Measurements from ENCODE around the gene SH2D6.
"Not testable (repeated sequence)": the region's sequence is repeated elsewhere in the genome, so short reads cannot be mapped to it uniquely, and the experiment has no call there.

SH2D6 gene

DNA sequence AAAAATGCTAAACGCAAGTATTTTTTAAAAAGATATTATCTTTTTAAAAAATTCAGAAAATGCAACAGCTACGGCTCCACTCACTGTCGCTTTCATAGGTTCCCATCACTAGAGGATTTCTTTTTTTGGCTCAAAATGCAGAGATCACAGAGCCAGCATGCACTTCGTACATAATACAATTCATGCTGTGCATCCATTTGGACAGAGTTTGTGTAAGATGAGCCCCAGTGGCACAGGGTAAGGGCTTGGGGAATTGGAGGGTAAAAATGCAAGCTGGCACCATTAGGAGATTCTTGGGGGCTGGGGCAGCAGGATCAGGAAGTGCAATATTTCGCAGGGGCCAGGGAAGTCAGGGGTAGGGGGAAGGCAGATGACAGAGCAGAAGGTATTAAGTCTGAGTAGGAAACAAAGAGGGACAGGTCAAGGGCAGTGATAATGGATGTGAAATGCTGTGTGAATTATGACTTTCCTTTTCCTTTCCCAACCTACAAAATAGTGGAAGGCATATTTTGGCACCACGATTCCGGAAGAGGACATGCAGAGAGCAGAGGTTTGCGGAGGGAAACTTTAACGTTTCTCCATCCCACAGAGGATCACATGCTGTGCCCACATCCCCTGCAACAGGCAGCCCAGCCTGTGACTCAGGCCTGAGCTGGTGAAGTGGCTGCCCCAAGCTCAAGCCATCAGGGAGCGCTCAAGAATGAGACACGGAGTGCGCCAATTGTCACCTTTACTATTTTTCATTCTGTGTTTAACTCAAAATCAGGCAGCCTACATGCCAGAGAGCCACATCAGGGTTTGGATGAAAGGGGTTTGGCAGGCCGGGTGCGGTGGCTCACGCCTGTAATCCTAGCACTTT is 13.1 kb upstream of the SH2D6 start:
- peaks cover 18% of the 10 kb centered on the region for H3K36me3 Mint-ChIP-seq
- H3K4me3 Mint-ChIP-seq = peak overlapping the region; percentile 38
- no peak for DNase-seq (ENCODE audit: low spot score in 2 of 2)
- no peaks in the 10 kb centered on the region for H3K27me3 Mint-ChIP-seq
- H3K4me1 Mint-ChIP-seq = peaks cover 33% of the 10 kb centered on the region
- peaks cover 1% of the 10 kb centered on the region for H3K9me3 Mint-ChIP-seq
- ATAC-seq (ENCODE audit: low read depth) = peak; percentile 24
- H3K27ac Mint-ChIP-seq = peak overlapping the region; percentile 36

- DNase-seq (ENCODE audit: low spot score in 2 of 2) (peak; percentile 60 to 63), ATAC-seq (ENCODE audit: low read depth) (peak; percentile 77)
- Mint-ChIP-seq H3K9me3 (no peaks in the 10 kb centered on the region), H3K4me1 (peaks cover 41% of the 10 kb centered on the region), H3K27me3 (no peaks in the 10 kb centered on the region), H3K27ac (peak within 1 kb of the TSS; percentile 86), H3K36me3 (peaks cover 2% of the 10 kb centered on the region), H3K4me3 (peak within 1 kb of the TSS; percentile 87)
Observed at GRCh38 chr2:85409845-85410583, 8.5 kb upstream of the SH2D6 start, which contains the start of gene CAPG. TSS of gene CAPG (minus strand) at chr2:85410366. CDS start at chr2:85402145, 8,221 bp downstream.

DNA sequence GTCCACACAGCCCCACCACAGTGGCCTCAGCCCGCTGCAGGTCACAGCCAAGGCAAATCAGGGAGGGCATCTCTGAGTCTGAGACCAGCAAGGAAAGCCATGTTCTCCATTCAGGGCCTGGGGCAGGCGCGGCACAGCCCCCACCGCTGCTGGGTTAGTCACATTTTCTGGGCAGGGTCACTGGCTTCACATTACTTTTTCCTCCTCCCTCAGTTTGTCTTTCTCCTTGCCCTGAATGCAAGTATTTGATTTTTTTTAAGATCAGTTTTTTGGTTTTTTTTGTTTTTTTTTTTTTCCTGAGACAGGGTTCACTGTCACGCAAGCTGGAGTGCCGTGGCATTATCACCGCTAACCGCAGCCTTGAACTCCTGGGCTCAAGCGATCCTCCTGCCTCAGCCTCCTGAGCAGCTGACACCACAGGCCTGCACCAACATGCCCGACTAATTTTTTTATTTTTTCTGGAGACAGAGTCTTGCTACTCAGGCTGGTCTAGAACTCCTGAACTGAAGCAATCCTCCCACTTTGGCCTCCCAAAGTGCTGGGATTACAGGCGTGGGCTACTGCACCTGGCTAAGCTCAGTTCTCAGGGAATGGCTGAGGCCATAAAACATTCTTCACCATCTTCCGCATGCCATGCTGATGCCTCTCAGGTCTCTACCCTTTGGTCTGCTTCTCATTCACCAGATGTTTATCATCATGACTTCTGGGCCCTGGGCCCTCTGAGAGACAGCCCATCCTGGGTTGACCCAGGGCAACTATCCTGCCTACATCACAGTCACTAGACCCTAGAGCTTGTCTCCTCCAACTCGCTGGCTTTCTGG is 7.7 kb upstream of the SH2D6 start:
- ATAC-seq (ENCODE audit: low read depth) = no peak

DNA sequence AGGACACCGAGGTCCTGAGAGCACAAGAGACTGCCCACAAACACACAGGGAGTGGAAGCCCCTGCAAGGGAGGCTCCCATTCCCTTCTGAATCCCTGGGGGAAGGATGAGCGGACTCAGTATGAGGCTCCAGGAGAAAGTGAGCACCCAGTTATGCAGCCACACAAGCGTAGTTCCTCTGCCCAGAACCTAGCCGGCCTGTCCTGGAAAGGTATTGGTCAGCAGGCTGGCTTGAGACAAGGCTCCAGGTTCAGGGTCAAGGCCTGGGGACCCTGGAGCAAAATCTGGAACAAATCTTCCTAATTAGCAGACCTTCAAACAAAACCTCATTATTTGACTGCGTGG is 7.1 kb upstream of the SH2D6 start:
- no peaks in the 10 kb centered on the region for H3K9me3 Mint-ChIP-seq
- peaks cover 35% of the 10 kb centered on the region for H3K4me1 Mint-ChIP-seq
- peak overlapping the region; percentile 87 for H3K4me3 Mint-ChIP-seq
- H3K27me3 Mint-ChIP-seq = no peaks in the 10 kb centered on the region
- peaks cover 2% of the 10 kb centered on the region for H3K36me3 Mint-ChIP-seq
- ATAC-seq (ENCODE audit: low read depth) (no peak), DNase-seq (ENCODE audit: low spot score in 2 of 2) (no peak)
- peak overlapping the region; percentile 25 for H3K27ac Mint-ChIP-seq

More for the DNA sequence above, 7.7 kb upstream of the SH2D6 start:
- Mint-ChIP-seq H3K27ac (peak overlapping the region; percentile 86), H3K36me3 (peaks cover 2% of the 10 kb centered on the region), H3K9me3 (no peaks in the 10 kb centered on the region), H3K4me3 (peak overlapping the region; percentile 87), H3K4me1 (peaks cover 35% of the 10 kb centered on the region), H3K27me3 (no peaks in the 10 kb centered on the region)
- no peak for DNase-seq (ENCODE audit: low spot score in 2 of 2)

DNA sequence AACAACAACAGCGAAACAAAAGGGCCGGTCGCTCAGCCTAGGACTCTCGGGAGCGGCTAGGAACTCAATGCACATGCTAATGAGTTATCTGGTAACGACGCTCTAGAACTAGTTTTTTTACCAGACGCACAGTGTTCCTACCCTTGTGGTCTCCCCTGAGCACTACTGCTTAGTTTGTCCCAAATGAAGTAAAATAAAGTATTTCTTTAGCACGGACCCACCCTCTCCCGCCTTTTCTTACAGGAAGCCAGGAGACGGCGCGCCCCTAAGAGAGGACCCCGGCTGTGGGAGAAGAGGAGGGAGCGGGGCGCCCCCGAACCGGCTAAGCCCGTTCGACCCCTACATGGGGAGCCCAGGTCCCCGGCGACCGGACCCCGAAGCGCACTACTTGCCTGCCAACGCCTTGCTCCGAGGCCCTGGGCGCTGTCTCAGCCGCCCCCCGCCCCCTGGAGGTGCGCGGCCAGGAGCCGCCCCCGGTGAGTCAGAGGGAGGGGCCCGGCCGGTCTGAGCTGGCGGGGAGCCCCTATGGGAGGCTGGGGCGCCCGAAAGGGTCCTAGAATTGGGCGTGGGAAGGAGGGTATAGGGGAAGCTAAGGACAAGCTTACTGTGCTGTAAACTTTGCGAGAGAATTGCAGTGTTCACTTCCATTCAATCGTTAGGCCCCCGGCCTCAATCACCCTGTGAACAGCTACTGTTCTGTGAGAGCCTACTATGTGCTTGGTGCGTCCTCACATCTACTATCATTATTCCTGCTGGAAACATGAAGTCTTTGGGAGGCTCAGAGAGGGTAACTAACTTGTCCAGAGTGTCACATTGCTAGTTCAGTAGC is 4.7 kb upstream of the SH2D6 start:
- H3K4me3 Mint-ChIP-seq = peak overlapping the region; percentile 94
- ATAC-seq (ENCODE audit: low read depth) (peak; percentile 17), DNase-seq (ENCODE audit: low spot score in 2 of 2) (no peak)
- peak overlapping the region; percentile 87 for H3K27ac Mint-ChIP-seq
- H3K27me3 Mint-ChIP-seq = no peaks in the 10 kb centered on the region
- H3K9me3 Mint-ChIP-seq = no peaks in the 10 kb centered on the region
- no peaks in the 10 kb centered on the region for H3K36me3 Mint-ChIP-seq
- H3K4me1 Mint-ChIP-seq = peaks cover 26% of the 10 kb centered on the region

- DNase-seq (ENCODE audit: low spot score in 2 of 2); H3K27me3 Mint-ChIP-seq; H3K27ac Mint-ChIP-seq; H3K36me3 Mint-ChIP-seq; H3K9me3 Mint-ChIP-seq; ATAC-seq (ENCODE audit: low read depth): not testable (repeated sequence)
- peak overlapping the region; percentile 11 for H3K4me3 Mint-ChIP-seq
- H3K4me1 Mint-ChIP-seq = peaks cover 27% of the 10 kb centered on the region
Observed at GRCh38 chr2:85414421-85414759, 4.1 kb upstream of the SH2D6 start.

DNA sequence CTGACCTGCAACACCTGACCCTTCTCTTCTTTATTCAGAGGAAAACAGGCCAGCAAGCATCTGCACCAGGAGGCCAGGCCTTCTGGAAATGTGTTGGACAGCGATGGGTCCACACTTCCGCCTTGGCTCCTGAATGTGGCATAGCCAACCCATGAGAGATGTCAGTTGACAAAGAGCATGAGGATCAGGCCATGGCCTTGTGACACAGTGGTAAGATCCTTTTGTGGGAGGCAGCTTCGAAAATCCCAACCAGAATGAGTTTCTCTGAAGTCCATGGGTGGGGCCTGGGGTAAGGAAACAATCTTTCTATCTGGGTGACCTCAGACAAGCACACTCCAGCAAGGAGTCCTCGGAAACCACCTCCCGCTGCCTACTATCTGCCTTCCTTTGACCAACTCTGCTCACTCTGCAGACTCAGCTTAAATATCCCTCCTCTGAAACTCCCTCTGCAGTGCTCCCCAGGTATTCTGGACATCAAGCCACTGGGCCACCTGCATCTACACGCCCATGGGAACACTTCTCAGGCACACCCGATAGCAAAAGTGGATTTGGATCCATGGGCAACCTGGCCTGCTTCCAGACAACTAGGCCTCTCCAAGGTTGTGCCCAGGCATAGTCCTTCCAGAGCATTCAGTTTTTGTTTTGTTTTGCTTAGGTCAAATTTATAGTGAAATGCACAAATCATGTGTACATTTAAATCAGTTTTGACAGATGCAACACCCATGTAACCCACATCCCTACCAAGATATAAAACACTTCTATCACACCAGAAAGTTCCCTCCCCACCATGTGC is 3.6 kb upstream of the SH2D6 start:
- ATAC-seq (ENCODE audit: low read depth) = no peak
- H3K4me3 Mint-ChIP-seq = peak overlapping the region; percentile 28
- no peaks in the 10 kb centered on the region for H3K9me3 Mint-ChIP-seq
- H3K27ac Mint-ChIP-seq = no peak overlapping the region
- no peaks in the 10 kb centered on the region for H3K36me3 Mint-ChIP-seq
- no peaks in the 10 kb centered on the region for H3K27me3 Mint-ChIP-seq
- peaks cover 25% of the 10 kb centered on the region for H3K4me1 Mint-ChIP-seq
- DNase-seq (ENCODE audit: low spot score in 2 of 2) = no peak

- Mint-ChIP-seq H3K4me1 (peaks cover 23% of the 10 kb centered on the region), H3K9me3 (no peaks in the 10 kb centered on the region), H3K27me3 (no peaks in the 10 kb centered on the region), H3K27ac (no peak overlapping the region), H3K36me3 (no peaks in the 10 kb centered on the region), H3K4me3 (no peak overlapping the region)
- ATAC-seq (ENCODE audit: low read depth) = no peak
- no peak for DNase-seq (ENCODE audit: low spot score in 2 of 2)
Observed at GRCh38 chr2:85415980-85416650, 2.4 kb upstream of the SH2D6 start.

DNA sequence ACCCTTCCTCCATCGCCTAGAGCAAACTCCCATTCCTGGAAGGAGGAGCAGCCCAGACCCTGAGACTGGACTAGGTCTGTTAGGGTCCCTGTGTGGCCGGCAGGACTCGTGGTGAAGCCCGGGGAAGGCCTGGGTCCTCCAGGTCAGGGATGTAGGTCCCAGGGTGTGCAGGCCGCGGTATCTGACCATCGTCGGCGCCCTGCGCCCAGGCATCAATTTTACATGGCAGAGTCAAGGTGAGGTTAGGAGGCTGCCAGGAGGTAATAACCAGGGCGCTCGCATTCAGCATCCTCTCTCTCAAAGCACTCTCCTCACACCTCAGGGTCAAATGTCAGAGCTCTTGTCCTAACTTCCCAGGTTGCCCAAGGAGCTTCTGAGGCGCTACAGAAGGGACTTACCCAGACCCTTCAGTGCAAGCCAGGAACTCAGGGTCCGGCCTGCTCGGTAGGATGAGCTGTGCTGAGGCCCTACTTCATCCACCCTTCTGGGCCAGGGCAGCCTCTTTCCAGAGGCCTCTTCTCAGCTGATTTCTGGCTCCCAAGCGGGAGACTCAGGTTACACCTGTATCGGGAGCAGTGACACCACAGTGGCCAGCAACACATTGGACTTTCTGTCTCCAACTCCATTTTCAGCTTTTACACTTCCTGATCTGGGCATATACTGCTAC is 628 bp downstream of the SH2D6 start:
- no peaks in the 10 kb centered on the region for H3K36me3 Mint-ChIP-seq
- no peaks in the 10 kb centered on the region for H3K9me3 Mint-ChIP-seq
- peak overlapping the region; percentile 97 for H3K4me3 Mint-ChIP-seq
- peak overlapping the region; percentile 91 for H3K27ac Mint-ChIP-seq
- DNase-seq (ENCODE audit: low spot score in 2 of 2) (no peak), ATAC-seq (ENCODE audit: low read depth) (no peak)
- no peaks in the 10 kb centered on the region for H3K27me3 Mint-ChIP-seq
- H3K4me1 Mint-ChIP-seq = peaks cover 13% of the 10 kb centered on the region

- Mint-ChIP-seq H3K27me3 (no peaks in the 10 kb centered on the region), H3K27ac (peak overlapping the region; percentile 28), H3K4me1 (peaks cover 13% of the 10 kb centered on the region), H3K9me3 (no peaks in the 10 kb centered on the region), H3K4me3 (peak overlapping the region; percentile 68), H3K36me3 (no peaks in the 10 kb centered on the region)
- peak; percentile 70 for ATAC-seq (ENCODE audit: low read depth)
- peak; percentile 92 to 98 for DNase-seq (ENCODE audit: low spot score in 2 of 2)
Observed at GRCh38 chr2:85420536-85421259, 2.2 kb downstream of the SH2D6 start.

DNA sequence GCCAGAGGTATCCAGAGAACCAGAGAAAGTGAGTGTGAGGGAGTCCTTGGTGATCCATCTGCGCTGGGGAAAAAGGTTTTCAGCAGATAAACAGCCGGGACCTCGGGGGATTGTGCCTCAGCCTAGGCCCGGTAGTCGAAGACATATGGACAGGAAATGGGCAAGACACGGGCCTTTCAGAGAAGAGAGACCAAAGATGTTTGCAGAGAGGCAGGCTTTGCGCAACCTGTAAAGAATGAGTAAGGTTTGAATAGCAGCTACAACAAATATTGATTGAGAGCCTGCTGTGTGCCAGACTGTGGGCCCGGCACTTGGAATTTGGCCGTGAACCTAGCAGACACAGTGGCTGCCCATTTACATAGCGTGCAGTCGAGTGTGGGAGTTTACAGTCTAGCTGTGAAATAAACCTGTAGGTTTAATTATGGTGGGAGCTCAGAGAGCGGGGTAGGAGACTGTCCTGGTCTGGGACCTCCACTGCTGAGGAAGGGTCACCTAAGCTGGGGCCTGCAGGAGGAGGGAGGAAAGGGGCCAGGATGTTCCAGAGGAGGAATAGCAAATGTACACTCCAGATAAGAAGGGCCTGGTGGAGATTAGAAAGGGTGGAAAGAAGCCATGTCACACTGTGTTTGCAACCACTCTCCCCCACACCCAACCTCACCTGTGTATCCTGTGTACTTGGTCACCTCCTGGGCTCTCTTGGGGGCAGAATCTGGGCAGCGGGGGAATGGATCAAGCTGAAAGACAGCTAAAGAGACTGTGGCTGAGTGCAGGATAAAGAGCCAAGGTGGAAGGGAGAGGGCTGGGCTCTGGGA is 3.0 kb downstream of the SH2D6 start:
- Mint-ChIP-seq H3K36me3 (no peaks in the 10 kb centered on the region), H3K4me3 (no peak overlapping the region), H3K27me3 (no peaks in the 10 kb centered on the region), H3K27ac (peak overlapping the region; percentile 67), H3K4me1 (peaks cover 13% of the 10 kb centered on the region), H3K9me3 (no peaks in the 10 kb centered on the region)
- DNase-seq (ENCODE audit: low spot score in 2 of 2) = no peak
- ATAC-seq (ENCODE audit: low read depth) = no peak

Measured in memory B cell (primary cell).